ENCODE data around the gene C2CD4B.

C2CD4B gene

GRCh38 chr15:62190675-62191074, 25.6 kb upstream of the C2CD4B start:
- no peaks in the 10 kb centered on the region for H4K20me1 ChIP-seq (ENCODE audit: low read depth, low read length)
- no peak overlapping the region for H3K9ac ChIP-seq (ENCODE audit: low read length)
- no peak overlapping the region for H2AFZ ChIP-seq (ENCODE audit: low read depth, low read length, severe bottlenecking)
- H3K4me3 ChIP-seq (ENCODE audit: insufficient read depth, low read length, poor library complexity, severe bottlenecking) = no peak overlapping the region
- TF ChIP-seq CTCF (IDR thresholded peaks at IDR 0.05; ENCODE audit: insufficient read depth, low read length, poor library complexity, severe bottlenecking) = no peak
- TF ChIP-seq EZH2phosphoT487 (conservative IDR thresholded peaks at IDR 0.05; ENCODE audit: low read length) = no peak
- no peak overlapping the region for H3K27ac ChIP-seq (ENCODE audit: low read depth, low read length)
- no peaks in the 10 kb centered on the region for H3K27me3 ChIP-seq (ENCODE audit: low read length)
- no peaks in the 10 kb centered on the region for H3F3A ChIP-seq (ENCODE audit: insufficient read depth)
- H3K9me3 ChIP-seq (ENCODE audit: insufficient read depth, low read length) = no peaks in the 10 kb centered on the region
- H3K4me2 ChIP-seq (ENCODE audit: low read depth, low read length, poor library complexity, severe bottlenecking) = no peak overlapping the region
- H3K36me3 ChIP-seq (ENCODE audit: low read length) = no peaks in the 10 kb centered on the region
- H3K79me2 ChIP-seq (ENCODE audit: insufficient read depth, low read length) = no peaks in the 10 kb centered on the region
- no peaks in the 10 kb centered on the region for H3K9me2 ChIP-seq (replicated peaks; ENCODE audit: insufficient read depth, low read length)

GRCh38 chr15:62190274-62190673, 25.2 kb upstream of the C2CD4B start:
- Histone ChIP-seq H3K4me3 (ENCODE audit: insufficient read depth, low read length, poor library complexity, severe bottlenecking) (no peak overlapping the region), H2AFZ (ENCODE audit: low read depth, low read length, severe bottlenecking) (no peak overlapping the region), H3K9me2 (replicated peaks; ENCODE audit: insufficient read depth, low read length) (no peaks in the 10 kb centered on the region), H3K9ac (ENCODE audit: low read length) (no peak overlapping the region), H3K27me3 (ENCODE audit: low read length) (no peaks in the 10 kb centered on the region), H3K4me2 (ENCODE audit: low read depth, low read length, poor library complexity, severe bottlenecking) (no peak overlapping the region), H3K36me3 (ENCODE audit: low read length) (no peaks in the 10 kb centered on the region), H3K27ac (ENCODE audit: low read depth, low read length) (no peak overlapping the region), H3K9me3 (ENCODE audit: insufficient read depth, low read length) (no peaks in the 10 kb centered on the region), H4K20me1 (ENCODE audit: low read depth, low read length) (no peaks in the 10 kb centered on the region), H3K79me2 (ENCODE audit: insufficient read depth, low read length) (no peaks in the 10 kb centered on the region), H3F3A (ENCODE audit: insufficient read depth) (no peaks in the 10 kb centered on the region)
- TF ChIP-seq CTCF (IDR thresholded peaks at IDR 0.05; ENCODE audit: insufficient read depth, low read length, poor library complexity, severe bottlenecking) (no peak), EZH2phosphoT487 (conservative IDR thresholded peaks at IDR 0.05; ENCODE audit: low read length) (no peak)

GRCh38 chr15:62188744-62189143, 23.7 kb upstream of the C2CD4B start:
- H2AFZ ChIP-seq (ENCODE audit: low read depth, low read length, severe bottlenecking) = no peak overlapping the region
- H3K9me3 ChIP-seq (ENCODE audit: insufficient read depth, low read length) = no peaks in the 10 kb centered on the region
- H3F3A ChIP-seq (ENCODE audit: insufficient read depth) = no peaks in the 10 kb centered on the region
- H4K20me1 ChIP-seq (ENCODE audit: low read depth, low read length) = no peaks in the 10 kb centered on the region
- H3K27me3 ChIP-seq (ENCODE audit: low read length) = no peaks in the 10 kb centered on the region
- no peaks in the 10 kb centered on the region for H3K9me2 ChIP-seq (replicated peaks; ENCODE audit: insufficient read depth, low read length)
- no peak overlapping the region for H3K9ac ChIP-seq (ENCODE audit: low read length)
- no peak overlapping the region for H3K4me3 ChIP-seq (ENCODE audit: insufficient read depth, low read length, poor library complexity, severe bottlenecking)
- no peaks in the 10 kb centered on the region for H3K36me3 ChIP-seq (ENCODE audit: low read length)
- TF ChIP-seq CTCF (IDR thresholded peaks at IDR 0.05; ENCODE audit: insufficient read depth, low read length, poor library complexity, severe bottlenecking) (no peak), EZH2phosphoT487 (conservative IDR thresholded peaks at IDR 0.05; ENCODE audit: low read length) (no peak)
- no peaks in the 10 kb centered on the region for H3K79me2 ChIP-seq (ENCODE audit: insufficient read depth, low read length)
- H3K27ac ChIP-seq (ENCODE audit: low read depth, low read length) = no peak overlapping the region
- H3K4me2 ChIP-seq (ENCODE audit: low read depth, low read length, poor library complexity, severe bottlenecking) = no peak overlapping the region
